RWPE1 (cell line): Measurements from ENCODE around the gene WDFY4.

Experiments
- CTCF ChIA-PET: fragments of 350-600 bp; sonication (Branson Sonifier 250); formaldehyde crosslinking; extraction: SDS; loops from one replicate; lab custom pipeline; 2021; lab: Yijun Ruan, JAX
- POLR2A ChIA-PET: fragments of 400-600 bp; formaldehyde crosslinking; extraction: SDS; loops from one replicate; lab custom pipeline; 2020; ENCODE audit warnings: antibody characterized with exemption; ENCODE audit not compliant: low non-redundant PET; lab: Yijun Ruan, JAX
- DNase-seq: peaks from one replicate; pipeline ENCODE4 v3.0.0; 2012; ENCODE audit warnings: low spot score
- H3K27ac ChIP-seq: fragments of 450-650 bp; 2 replicates; pipeline ENCODE4 v1.5.1; 2017
- TF ChIP-seq, protein P1 (sequence below): fragments of 450-650 bp; conservative IDR thresholded peaks from 2 replicates; pipeline ENCODE4 v1.5.1; 2017; ENCODE audit warnings: low read depth, mild to moderate bottlenecking

Gene WDFY4

DNA sequence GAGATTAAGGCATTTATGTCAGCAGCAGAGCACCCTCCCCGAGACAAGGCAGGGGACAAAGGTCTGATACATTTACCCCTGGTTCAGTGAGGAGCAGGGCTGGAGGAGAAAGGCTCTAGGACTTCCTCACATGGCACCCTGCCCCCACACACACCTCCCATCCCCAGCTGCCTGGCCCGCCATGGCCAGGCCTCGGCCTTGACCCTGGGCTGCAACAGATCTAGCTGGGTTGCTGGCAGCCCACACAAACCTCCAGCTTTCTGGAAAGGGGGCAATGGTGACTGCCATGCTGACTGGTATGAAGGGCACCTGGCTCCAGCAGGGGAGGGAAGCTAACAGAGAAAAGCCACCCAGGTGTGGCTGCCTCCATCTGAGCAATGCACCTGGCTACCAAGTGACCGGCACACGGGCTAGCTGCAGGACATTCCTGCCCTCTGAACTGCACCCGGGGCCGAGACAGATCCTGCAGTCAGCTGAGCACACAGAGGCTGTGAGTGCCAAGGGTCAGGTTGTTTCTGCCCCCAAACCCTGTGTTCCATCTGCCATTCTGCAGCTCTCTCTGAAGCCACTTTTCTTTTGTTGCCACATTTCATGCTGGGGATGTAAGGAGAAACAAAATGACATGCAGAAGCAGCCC, 340.8 kb downstream of the WDFY4 start:
- ChIA-PET POLR2A (no interaction called here), CTCF (interaction anchor here (0.5 kb wide), 1 partner anchor 1594 kb away, joined by 3 read pairs; no protein-coding TSS in a partner anchor)
- no peak overlapping the region for H3K27ac ChIP-seq
- TF ChIP-seq, protein P1, sequence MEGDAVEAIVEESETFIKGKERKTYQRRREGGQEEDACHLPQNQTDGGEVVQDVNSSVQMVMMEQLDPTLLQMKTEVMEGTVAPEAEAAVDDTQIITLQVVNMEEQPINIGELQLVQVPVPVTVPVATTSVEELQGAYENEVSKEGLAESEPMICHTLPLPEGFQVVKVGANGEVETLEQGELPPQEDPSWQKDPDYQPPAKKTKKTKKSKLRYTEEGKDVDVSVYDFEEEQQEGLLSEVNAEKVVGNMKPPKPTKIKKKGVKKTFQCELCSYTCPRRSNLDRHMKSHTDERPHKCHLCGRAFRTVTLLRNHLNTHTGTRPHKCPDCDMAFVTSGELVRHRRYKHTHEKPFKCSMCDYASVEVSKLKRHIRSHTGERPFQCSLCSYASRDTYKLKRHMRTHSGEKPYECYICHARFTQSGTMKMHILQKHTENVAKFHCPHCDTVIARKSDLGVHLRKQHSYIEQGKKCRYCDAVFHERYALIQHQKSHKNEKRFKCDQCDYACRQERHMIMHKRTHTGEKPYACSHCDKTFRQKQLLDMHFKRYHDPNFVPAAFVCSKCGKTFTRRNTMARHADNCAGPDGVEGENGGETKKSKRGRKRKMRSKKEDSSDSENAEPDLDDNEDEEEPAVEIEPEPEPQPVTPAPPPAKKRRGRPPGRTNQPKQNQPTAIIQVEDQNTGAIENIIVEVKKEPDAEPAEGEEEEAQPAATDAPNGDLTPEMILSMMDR = no peak
- no peak for DNase-seq

DNA sequence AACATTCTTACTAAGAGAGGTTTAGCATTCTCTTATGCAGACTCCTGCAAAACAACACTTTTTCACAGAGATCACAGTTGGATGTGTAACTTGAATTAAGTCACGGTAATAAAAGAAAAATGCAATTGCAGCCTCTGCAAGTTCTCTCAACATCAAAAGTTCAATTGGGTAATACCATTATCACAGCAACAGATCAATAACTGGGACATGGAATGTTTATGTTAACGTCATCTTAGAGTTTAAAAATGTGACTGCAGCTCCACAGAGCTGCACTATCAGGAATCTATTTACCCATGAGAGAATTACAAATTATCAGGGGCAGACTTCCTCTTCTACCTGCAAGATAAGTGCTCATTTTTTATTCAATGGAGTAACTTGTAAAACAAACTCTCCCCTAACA, 344.0 kb downstream of the WDFY4 start:
- ChIA-PET CTCF (no interaction called here), POLR2A (no interaction called here)
- no peak for DNase-seq
- H3K27ac ChIP-seq = no peak overlapping the region
- TF ChIP-seq, protein P1 = no peak

DNA sequence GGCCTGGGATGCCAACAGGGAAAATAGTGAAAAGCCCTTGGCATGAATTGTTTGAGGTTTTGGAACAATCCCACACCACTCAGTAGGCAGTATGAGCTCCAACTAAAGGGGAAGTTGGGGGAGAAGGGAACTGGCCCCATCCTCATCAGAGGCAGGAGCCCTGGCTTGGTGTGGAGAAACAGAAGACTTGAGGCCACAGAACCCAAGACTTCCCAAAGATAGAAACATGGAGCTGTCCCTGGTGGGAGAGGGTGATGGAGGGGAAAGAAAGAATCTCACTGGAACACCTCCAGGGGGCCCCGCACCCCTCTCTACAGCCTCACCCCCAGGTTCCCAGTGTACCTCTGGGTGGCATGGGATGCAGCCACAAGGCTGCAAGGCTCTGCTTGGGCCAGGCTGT, 345.0 kb downstream of the WDFY4 start:
- TF ChIP-seq, protein P1 = no peak
- DNase-seq = no peak
- CTCF ChIA-PET = no interaction called here
- POLR2A ChIA-PET = no interaction called here
- H3K27ac ChIP-seq = no peak overlapping the region
